C4-2B (cell line): ENCODE data around the gene CDR2.

Experiments
- H3K27ac ChIP-seq: fragments of 450-650 bp; 2 replicates; pipeline ENCODE4 v1.5.1; 2017
- CTCF ChIP-seq: fragments of 450-650 bp; conservative IDR thresholded peaks from 2 replicates; pipeline ENCODE4 v1.5.1; 2017; ENCODE audit warnings: mild to moderate bottlenecking
- ZFX ChIP-seq: fragments of 450-650 bp; IDR thresholded peaks from 2 replicates; pipeline ENCODE4 v1.6.1; 2017

CDR2 gene

GRCh38 chr16:22337849-22338635 lies 36.4 kb downstream of the CDR2 start:
- TF ChIP-seq ZFX, result no peak
- no peak for TF ChIP-seq CTCF
- no peak overlapping the region for H3K27ac ChIP-seq

DNA sequence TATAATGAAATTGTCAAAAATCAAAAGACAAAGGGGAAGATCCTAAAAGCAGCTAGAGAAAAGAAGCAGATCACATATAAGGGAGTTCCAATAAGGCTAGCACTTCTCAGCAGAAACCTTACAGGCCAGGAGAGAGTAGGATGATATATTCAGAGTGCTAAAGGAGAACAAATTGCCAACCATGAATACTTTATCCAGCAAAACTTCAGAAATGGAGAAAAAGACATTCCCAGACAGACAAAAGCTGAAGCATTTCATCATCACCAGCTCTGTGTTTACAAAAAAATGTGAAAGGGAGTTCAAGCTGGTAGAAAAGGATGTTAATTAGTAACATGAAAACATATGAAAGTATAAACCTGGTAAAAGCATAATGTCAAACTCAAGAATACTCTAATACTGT lies 37.4 kb downstream of the CDR2 start:
- no peak overlapping the region for H3K27ac ChIP-seq
- TF ChIP-seq ZFX, result no peak
- no peak for TF ChIP-seq CTCF

DNA sequence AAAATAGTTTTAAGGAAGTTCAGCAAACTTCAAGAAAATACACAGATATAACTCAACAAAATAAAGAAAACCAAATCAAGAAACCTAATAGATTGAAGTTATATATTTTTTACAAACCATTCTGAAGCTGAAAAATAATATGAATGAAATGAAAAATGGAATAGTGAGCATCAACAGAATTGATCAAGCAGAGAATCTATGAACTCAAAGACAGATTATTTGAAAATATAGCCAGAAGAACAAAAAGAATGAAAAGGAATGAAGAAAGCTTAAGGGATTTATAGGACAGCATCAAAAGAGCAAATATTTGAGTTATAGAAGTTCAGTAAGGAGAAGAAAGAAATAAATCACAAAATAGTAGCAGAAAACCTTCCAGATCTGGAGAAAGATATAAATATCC lies 37.8 kb downstream of the CDR2 start:
- TF ChIP-seq CTCF (no peak), ZFX (no peak)

GRCh38 chr16:22335668-22336246 lies 38.7 kb downstream of the CDR2 start:
- TF ChIP-seq ZFX, result no peak
- no peak for TF ChIP-seq CTCF
- no peak overlapping the region for H3K27ac ChIP-seq

More for the DNA sequence above, 37.8 kb downstream of the CDR2 start:
- no peak overlapping the region for H3K27ac ChIP-seq

- no peak for TF ChIP-seq ZFX
- no peak for TF ChIP-seq CTCF
- no peak overlapping the region for H3K27ac ChIP-seq
These were observed 40.9 kb downstream of the CDR2 start for GRCh38 chr16:22333457-22333994.

DNA sequence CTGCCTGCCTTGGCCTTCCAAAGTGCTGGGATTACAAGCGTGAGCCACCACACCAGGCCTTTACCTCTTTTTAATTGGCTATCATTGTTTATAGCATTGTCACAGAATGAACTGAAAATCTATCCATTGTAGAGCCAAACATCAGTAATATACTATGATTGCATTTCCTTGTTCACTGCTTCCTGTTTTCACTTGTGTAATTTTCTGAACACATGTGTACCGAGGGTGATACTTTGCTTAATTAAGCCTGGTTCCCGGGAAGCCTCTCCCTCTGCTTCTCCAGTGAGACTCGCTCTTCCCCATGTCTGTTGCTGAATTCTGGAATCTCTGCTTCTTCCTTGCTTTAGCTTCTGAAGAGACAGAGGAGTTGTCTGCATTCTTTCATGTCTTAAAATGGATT lies 44.1 kb downstream of the CDR2 start:
- no peak overlapping the region for H3K27ac ChIP-seq
- TF ChIP-seq ZFX (no peak), CTCF (no peak)

DNA sequence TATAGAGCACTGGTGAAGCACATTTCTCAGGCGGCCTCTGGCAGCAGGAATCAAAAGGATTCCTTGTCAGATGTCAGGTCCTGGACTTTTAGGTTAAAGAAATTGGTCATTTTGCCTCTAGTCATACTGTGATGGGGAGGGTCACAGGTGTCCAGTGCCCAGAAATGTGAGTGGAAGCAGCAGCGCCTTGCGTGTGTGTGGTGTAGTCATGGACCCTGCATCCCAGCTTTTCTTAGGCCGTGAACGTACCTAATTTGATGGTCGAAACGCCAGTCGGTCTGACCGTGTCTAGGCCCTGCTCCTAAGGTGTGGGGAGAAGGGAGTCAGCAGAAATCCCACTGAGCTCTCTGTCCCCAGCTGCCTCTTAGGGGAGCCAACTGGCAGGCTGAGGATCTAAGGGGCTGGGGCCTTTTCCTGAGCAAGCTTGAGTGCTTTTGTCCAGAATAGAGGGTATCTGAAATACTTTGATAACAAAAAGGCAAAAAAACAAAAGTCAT lies 45.2 kb downstream of the CDR2 start:
- TF ChIP-seq ZFX (no peak), CTCF (no peak)
- H3K27ac ChIP-seq, result no peak overlapping the region
